RCC 7860 (cell line): ENCODE data around the gene ABLIM2.

ENCODE experiments used
- DNase-seq: peaks from one replicate; pipeline ENCODE4 v3.0.0-alpha.2; 2015; ENCODE audit warnings: low spot score
- FAIRE-seq: peaks from 2 replicates; lab custom pipeline; 2012; peaks lifted over from hg19 to GRCh38; lab: Jason Lieb, UNC

ABLIM2 gene

GRCh38 chr4:8013976-8014726 is 144.5 kb downstream of the ABLIM2 start:
- FAIRE-seq = no peak
- no peak for DNase-seq

- DNase-seq (no peak), FAIRE-seq (no peak)
Observed at GRCh38 chr4:8012517-8012916, 146.1 kb downstream of the ABLIM2 start.

- FAIRE-seq (no peak), DNase-seq (no peak)
Observed at GRCh38 chr4:8010618-8011017, 148.0 kb downstream of the ABLIM2 start.

- no peak for FAIRE-seq
- no peak for DNase-seq
Observed at GRCh38 chr4:8009710-8010511, 148.7 kb downstream of the ABLIM2 start.

GRCh38 chr4:8009097-8009496 is 149.5 kb downstream of the ABLIM2 start:
- FAIRE-seq (no peak), DNase-seq (no peak)

GRCh38 chr4:8008391-8008790 is 150.2 kb downstream of the ABLIM2 start:
- DNase-seq (no peak), FAIRE-seq (no peak)

- FAIRE-seq = no peak
Observed at GRCh38 chr4:8007581-8007980, 151.0 kb downstream of the ABLIM2 start.

GRCh38 chr4:8006471-8006870 is 152.1 kb downstream of the ABLIM2 start:
- DNase-seq = no peak
- FAIRE-seq = no peak

More at GRCh38 chr4:8007581-8007980, 151.0 kb downstream of the ABLIM2 start:
- DNase-seq = no peak

- DNase-seq (no peak), FAIRE-seq (no peak)
Observed at GRCh38 chr4:8005814-8006215, 152.8 kb downstream of the ABLIM2 start.

- no peak for DNase-seq
- no peak for FAIRE-seq
Observed at GRCh38 chr4:8005033-8005808, 153.4 kb downstream of the ABLIM2 start.

- DNase-seq = no peak
- FAIRE-seq = no peak
Observed at GRCh38 chr4:8004066-8004465, 154.5 kb downstream of the ABLIM2 start.

GRCh38 chr4:8002525-8003309 is 155.9 kb downstream of the ABLIM2 start:
- DNase-seq (no peak), FAIRE-seq (no peak)

- FAIRE-seq = no peak
- DNase-seq = no peak
Observed at GRCh38 chr4:8001564-8002355, 156.9 kb downstream of the ABLIM2 start.

- FAIRE-seq (no peak), DNase-seq (no peak)
Observed at GRCh38 chr4:8000721-8001491, 157.7 kb downstream of the ABLIM2 start.

- FAIRE-seq (no peak), DNase-seq (no peak)
Observed at GRCh38 chr4:8000247-8000646, 158.4 kb downstream of the ABLIM2 start.

GRCh38 chr4:7999695-8000094 is 158.9 kb downstream of the ABLIM2 start:
- DNase-seq (no peak), FAIRE-seq (no peak)

- no peak for DNase-seq
- FAIRE-seq = no peak
Observed at GRCh38 chr4:7999279-7999678, 159.3 kb downstream of the ABLIM2 start.

- FAIRE-seq = no peak
- DNase-seq = no peak
Observed at GRCh38 chr4:7998447-7998846, 160.2 kb downstream of the ABLIM2 start.

GRCh38 chr4:7995866-7996265 is 162.7 kb downstream of the ABLIM2 start:
- DNase-seq (no peak), FAIRE-seq (no peak)
